ENCODE results near the gene CLCN2.

DNA sequence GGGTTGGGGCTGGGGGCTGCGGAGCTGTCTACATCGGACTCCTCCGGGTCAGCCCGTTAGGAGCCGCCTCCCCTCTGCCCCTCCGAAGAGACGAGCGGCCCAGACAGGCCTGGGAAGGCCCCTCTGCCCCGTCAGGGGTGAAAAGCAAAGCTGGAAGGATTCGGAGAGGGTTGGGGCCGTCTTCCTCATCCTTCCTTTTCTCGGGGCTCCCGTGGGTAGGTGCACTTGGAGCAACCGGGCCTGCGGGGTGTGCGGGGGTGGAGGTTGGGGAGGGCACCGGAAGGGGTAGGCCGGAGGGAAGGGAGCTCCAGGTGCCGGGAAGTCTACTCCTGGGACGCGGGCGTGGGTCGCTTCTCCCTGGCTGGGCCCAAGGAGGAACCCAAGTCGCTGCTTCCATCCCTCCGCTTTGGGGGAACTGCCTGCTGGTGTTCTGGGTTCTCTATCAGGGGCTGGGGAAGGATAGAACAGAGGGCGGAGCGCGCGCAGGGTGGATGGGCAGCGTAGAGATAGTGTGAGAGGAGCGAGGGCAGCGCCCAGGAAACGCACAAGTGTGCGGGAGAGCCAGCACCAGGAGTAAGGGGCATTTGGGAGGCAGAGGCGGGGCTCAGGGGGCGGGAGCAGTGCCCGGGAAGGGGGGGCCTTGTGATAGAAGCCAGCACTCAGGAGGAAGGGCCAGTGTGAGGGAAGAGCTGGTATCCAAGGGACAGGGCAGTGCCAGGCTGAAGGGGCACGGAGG, 695 bp upstream of the CLCN2 start:
- TF ChIP-seq, protein P1, sequence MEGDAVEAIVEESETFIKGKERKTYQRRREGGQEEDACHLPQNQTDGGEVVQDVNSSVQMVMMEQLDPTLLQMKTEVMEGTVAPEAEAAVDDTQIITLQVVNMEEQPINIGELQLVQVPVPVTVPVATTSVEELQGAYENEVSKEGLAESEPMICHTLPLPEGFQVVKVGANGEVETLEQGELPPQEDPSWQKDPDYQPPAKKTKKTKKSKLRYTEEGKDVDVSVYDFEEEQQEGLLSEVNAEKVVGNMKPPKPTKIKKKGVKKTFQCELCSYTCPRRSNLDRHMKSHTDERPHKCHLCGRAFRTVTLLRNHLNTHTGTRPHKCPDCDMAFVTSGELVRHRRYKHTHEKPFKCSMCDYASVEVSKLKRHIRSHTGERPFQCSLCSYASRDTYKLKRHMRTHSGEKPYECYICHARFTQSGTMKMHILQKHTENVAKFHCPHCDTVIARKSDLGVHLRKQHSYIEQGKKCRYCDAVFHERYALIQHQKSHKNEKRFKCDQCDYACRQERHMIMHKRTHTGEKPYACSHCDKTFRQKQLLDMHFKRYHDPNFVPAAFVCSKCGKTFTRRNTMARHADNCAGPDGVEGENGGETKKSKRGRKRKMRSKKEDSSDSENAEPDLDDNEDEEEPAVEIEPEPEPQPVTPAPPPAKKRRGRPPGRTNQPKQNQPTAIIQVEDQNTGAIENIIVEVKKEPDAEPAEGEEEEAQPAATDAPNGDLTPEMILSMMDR (IDR thresholded peaks at IDR 0.05; ENCODE audit: poor library complexity), result no peak
- no peak for TF ChIP-seq EZH2 (IDR thresholded peaks at IDR 0.05; ENCODE audit: borderline replicate concordance)
